Stomach (tissue), 4 donors: ENCODE results near the gene CHMP4A.

Source experiments
- EP300 ChIP-seq: sonication (generic); formaldehyde crosslinking; IDR thresholded peaks from one replicate; pipeline ENCODE4 v1.6.1; 2017; ENCODE audit warnings: antibody characterized with exemption
- POLR2A ChIP-seq, 4 donors: fragments of 450-650 bp; IDR thresholded peaks; one replicate each; pipeline ENCODE4 v1.6.1; 2016; ENCODE audit warnings: antibody characterized with exemption in 4 of 4, control low read depth in 2 of 4, mild to moderate bottlenecking in 1 of 4, moderate library complexity in 1 of 4
- POLR2AphosphoS5 ChIP-seq, 3 donors: sonication (generic); formaldehyde crosslinking; IDR thresholded peaks; one replicate each; pipeline ENCODE4 v1.6.1; 2016; ENCODE audit warnings: antibody characterized with exemption in 3 of 3
- TF ChIP-seq, protein P1 (sequence below), 7 experiments: fragments of 450-650 bp in 4 of 7; fragments of 200-600 bp in 3 of 7; sonication (generic) in 3 of 7; IDR thresholded peaks; one replicate each; pipeline ENCODE4 v1.5.1; 2016 to 2019; ENCODE audit warnings: antibody characterized with exemption in 7 of 7, control low read depth in 2 of 7, mild to moderate bottlenecking in 1 of 7

DNA sequence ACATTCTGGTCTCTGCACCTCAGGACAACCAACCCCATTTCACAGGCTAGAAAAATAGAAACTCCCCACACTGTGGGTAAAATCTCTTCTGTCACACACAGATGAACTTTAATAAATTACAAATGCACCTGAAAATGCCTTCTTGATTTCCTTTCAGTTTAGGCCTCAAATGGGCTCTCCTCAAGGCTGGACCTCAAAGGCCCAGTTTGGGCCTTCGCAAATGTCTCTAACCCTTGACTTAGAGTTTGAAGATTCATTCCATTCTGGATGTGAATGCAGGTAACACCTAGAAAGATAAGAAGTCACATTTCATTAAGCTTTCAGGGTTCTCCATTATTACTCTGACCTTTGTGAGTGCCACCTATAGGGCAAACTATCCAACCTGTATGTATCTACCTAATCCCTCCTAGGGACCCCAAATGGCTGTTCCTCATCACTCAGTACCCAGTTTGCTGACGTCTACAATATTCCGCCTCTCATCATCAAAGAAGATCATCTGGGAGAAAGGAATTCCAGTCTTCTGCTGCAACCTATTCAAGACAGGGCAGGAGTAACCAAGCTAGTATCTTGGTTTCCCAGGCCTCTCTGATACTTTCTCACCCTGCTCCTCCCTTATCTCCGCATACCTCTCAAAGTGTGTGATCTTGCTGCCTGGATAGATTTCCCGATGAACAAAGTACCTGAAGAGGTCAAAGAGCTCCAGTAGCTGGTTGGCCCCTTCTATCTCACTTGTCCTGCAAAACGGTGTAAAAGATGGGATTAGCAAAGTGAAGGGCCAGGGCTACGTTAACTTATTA is 776 bp upstream of the CHMP4A start:
- TF ChIP-seq, protein P1, sequence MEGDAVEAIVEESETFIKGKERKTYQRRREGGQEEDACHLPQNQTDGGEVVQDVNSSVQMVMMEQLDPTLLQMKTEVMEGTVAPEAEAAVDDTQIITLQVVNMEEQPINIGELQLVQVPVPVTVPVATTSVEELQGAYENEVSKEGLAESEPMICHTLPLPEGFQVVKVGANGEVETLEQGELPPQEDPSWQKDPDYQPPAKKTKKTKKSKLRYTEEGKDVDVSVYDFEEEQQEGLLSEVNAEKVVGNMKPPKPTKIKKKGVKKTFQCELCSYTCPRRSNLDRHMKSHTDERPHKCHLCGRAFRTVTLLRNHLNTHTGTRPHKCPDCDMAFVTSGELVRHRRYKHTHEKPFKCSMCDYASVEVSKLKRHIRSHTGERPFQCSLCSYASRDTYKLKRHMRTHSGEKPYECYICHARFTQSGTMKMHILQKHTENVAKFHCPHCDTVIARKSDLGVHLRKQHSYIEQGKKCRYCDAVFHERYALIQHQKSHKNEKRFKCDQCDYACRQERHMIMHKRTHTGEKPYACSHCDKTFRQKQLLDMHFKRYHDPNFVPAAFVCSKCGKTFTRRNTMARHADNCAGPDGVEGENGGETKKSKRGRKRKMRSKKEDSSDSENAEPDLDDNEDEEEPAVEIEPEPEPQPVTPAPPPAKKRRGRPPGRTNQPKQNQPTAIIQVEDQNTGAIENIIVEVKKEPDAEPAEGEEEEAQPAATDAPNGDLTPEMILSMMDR (IDR thresholded peaks at IDR 0.05) = no peak
- no peak for TF ChIP-seq POLR2A (IDR thresholded peaks at IDR 0.05)
- TF ChIP-seq POLR2AphosphoS5 (IDR thresholded peaks at IDR 0.05) = no peak
- TF ChIP-seq EP300 = no peak
